Prostate gland (tissue), 2 donors: ENCODE measurements around the gene SLC38A1.

Experiments
- POLR2A ChIP-seq: fragments of 450-650 bp; IDR thresholded peaks from one replicate; pipeline ENCODE4 v1.6.1; 2016; ENCODE audit warnings: antibody characterized with exemption, mild to moderate bottlenecking
- POLR2AphosphoS5 ChIP-seq: sonication (generic); formaldehyde crosslinking; IDR thresholded peaks from one replicate; pipeline ENCODE4 v1.6.1; 2017; ENCODE audit warnings: antibody characterized with exemption
- TF ChIP-seq, protein P1 (sequence below), 4 experiments: fragments of 200-600 bp in 2 of 4; fragments of 450-650 bp in 2 of 4; sonication (generic) in 2 of 4; IDR thresholded peaks; 1 replicate in 3 of 4; 2 replicates in 1 of 4; pipeline ENCODE4 v1.5.1; 2016 to 2019; ENCODE audit warnings: antibody characterized with exemption in 4 of 4, mild to moderate bottlenecking in 2 of 4, moderate library complexity in 2 of 4

DNA sequence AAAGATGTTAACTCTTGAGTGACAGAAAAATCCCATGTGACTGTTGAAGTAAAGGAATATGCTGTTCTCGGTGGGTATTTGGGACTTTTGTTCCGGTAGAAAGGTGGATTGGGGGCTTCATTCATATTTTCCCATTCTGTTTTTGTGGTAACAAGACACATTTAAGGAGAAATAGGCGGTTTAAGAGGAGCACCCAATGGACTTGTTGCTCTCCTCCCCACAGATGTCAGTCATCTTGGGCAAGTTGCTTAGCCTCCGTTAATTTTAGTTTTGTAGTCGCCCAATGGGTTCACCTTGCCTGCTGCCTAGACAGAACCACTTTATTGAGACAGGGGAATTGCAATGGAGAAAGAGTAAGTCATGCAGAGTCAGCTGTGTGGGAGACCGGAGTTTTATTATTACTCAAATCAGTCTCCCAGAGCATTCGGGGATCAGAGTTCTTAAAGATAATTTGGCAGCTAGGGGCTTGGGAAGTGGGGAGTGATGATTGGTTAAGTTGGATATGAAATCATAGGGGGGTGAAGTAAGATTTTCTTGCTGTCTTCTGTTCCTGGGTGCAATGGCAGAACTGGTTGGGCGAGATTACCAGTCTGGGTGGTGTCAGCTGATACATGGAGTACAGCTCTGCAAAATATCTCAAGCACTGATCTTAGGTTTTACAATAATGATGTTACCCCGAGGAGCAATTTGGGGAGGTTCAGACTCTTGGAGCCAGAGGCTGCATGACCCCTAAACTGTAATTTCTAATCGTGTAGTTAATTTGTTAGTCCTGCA lies 50.3 kb downstream of the SLC38A1 start:
- TF ChIP-seq, protein P1, sequence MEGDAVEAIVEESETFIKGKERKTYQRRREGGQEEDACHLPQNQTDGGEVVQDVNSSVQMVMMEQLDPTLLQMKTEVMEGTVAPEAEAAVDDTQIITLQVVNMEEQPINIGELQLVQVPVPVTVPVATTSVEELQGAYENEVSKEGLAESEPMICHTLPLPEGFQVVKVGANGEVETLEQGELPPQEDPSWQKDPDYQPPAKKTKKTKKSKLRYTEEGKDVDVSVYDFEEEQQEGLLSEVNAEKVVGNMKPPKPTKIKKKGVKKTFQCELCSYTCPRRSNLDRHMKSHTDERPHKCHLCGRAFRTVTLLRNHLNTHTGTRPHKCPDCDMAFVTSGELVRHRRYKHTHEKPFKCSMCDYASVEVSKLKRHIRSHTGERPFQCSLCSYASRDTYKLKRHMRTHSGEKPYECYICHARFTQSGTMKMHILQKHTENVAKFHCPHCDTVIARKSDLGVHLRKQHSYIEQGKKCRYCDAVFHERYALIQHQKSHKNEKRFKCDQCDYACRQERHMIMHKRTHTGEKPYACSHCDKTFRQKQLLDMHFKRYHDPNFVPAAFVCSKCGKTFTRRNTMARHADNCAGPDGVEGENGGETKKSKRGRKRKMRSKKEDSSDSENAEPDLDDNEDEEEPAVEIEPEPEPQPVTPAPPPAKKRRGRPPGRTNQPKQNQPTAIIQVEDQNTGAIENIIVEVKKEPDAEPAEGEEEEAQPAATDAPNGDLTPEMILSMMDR (IDR thresholded peaks at IDR 0.05), result no peak
- TF ChIP-seq POLR2A, result no peak
- TF ChIP-seq POLR2AphosphoS5, result no peak
